SK-N-SH treated with all-trans-retinoic acid at 6 μM for 48 hours (cell line): Measurements from ENCODE around the gene AP1S1.

Experiments used
- ATAC-seq: fragments of 200-7000 bp; cut with Tn5 transposase; 3 replicates; pipeline ENCODE4 v1.9.1; 2020; ENCODE audit warnings: mild to moderate bottlenecking, moderate library complexity
- ARNTL ChIP-seq: fragments of 450-650 bp; formaldehyde crosslinking; IDR thresholded peaks from 2 replicates; pipeline ENCODE4 v1.5.0; 2020; ENCODE audit warnings: low read depth, mild to moderate bottlenecking, moderate library complexity, borderline replicate concordance
- BACH2 ChIP-seq: fragments of 250-450 bp; sonication (Bioruptor Pico); IDR thresholded peaks from 2 replicates; pipeline ENCODE4 v1.9.0; 2021; ENCODE audit warnings: mild to moderate bottlenecking, borderline replicate concordance
- CSDC2 ChIP-seq: fragments of 250-450 bp; sonication (Bioruptor Pico); IDR thresholded peaks from 2 replicates; pipeline ENCODE4 v1.5.0; 2020; ENCODE audit warnings: mild to moderate bottlenecking, moderate library complexity
- CSRNP3 ChIP-seq: fragments of 250-450 bp; sonication (Bioruptor Pico); IDR thresholded peaks from 2 replicates; pipeline ENCODE4 v1.5.1; 2021; ENCODE audit warnings: mild to moderate bottlenecking, moderate library complexity
- ESRRG ChIP-seq: fragments of 250-450 bp; sonication (Bioruptor Pico); IDR thresholded peaks from 2 replicates; pipeline ENCODE4 v1.6.1; 2021; ENCODE audit warnings: mild to moderate bottlenecking
- GLIS3 ChIP-seq: fragments of 250-450 bp; sonication (Bioruptor Pico); IDR thresholded peaks from 2 replicates; pipeline ENCODE4 v1.5.0; 2020; ENCODE audit warnings: mild to moderate bottlenecking, moderate library complexity
- ISL1 ChIP-seq: fragments of 250-450 bp; sonication (Bioruptor Pico); IDR thresholded peaks from 2 replicates; pipeline ENCODE4 v2.1.2; 2022; ENCODE audit warnings: mild to moderate bottlenecking, moderate library complexity
- OSR1 ChIP-seq: fragments of 250-450 bp; sonication (Bioruptor Pico); IDR thresholded peaks from 2 replicates; pipeline ENCODE4 v1.8.0; 2022; ENCODE audit warnings: moderate library complexity, mild to moderate bottlenecking, inconsistent platforms
- PPARA ChIP-seq: fragments of 250-450 bp; sonication (Bioruptor Pico); IDR thresholded peaks from 2 replicates; pipeline ENCODE4 v1.5.0; 2020; ENCODE audit warnings: mild to moderate bottlenecking, borderline replicate concordance
- SNAI2 ChIP-seq: fragments of 250-450 bp; sonication (Bioruptor Pico); IDR thresholded peaks from 2 replicates; pipeline ENCODE4 v1.5.0; 2020; ENCODE audit warnings: mild to moderate bottlenecking, moderate library complexity
- TCF4 ChIP-seq: fragments of 250-450 bp; sonication (Bioruptor Pico); IDR thresholded peaks from 2 replicates; pipeline ENCODE4 v1.8.0; 2021; ENCODE audit warnings: mild to moderate bottlenecking, moderate library complexity, borderline replicate concordance
- TOX ChIP-seq: fragments of 250-450 bp; sonication (Bioruptor Pico); IDR thresholded peaks from 2 replicates; pipeline ENCODE4 v1.8.0; 2021; ENCODE audit warnings: mild to moderate bottlenecking, moderate library complexity, borderline replicate concordance
- TSHZ2 ChIP-seq: fragments of 250-450 bp; sonication (Bioruptor Pico); IDR thresholded peaks from 2 replicates; pipeline ENCODE4 v1.5.0; 2020; ENCODE audit warnings: mild to moderate bottlenecking, moderate library complexity
- ZC3H10 ChIP-seq: fragments of 250-450 bp; sonication (Bioruptor Pico); IDR thresholded peaks from 2 replicates; pipeline ENCODE4 v1.5.1; 2021; ENCODE audit warnings: mild to moderate bottlenecking, moderate library complexity
- ZFP3 ChIP-seq: fragments of 250-450 bp; sonication (Bioruptor Pico); IDR thresholded peaks from 2 replicates; pipeline ENCODE4 v1.5.0; 2020; ENCODE audit warnings: mild to moderate bottlenecking, moderate library complexity
- ZFP30 ChIP-seq: fragments of 450-650 bp; formaldehyde crosslinking; IDR thresholded peaks from 2 replicates; pipeline ENCODE4 v1.5.0; 2022; ENCODE audit warnings: mild to moderate bottlenecking, moderate library complexity
- ZNF565 ChIP-seq: fragments of 450-650 bp; formaldehyde crosslinking; conservative IDR thresholded peaks from 2 replicates; pipeline ENCODE4 v1.5.0; 2020; ENCODE audit warnings: low read depth, mild to moderate bottlenecking, moderate library complexity
- ZNF70 ChIP-seq: fragments of 450-650 bp; formaldehyde crosslinking; IDR thresholded peaks from 2 replicates; pipeline ENCODE4 v1.5.0; 2020; ENCODE audit warnings: mild to moderate bottlenecking, moderate library complexity
- ZNF8 ChIP-seq: fragments of 450-650 bp; formaldehyde crosslinking; IDR thresholded peaks from 2 replicates; pipeline ENCODE4 v1.5.0; 2020; ENCODE audit warnings: mild to moderate bottlenecking, moderate library complexity
- TF ChIP-seq, protein P1 (sequence below): fragments of 250-450 bp; sonication (Bioruptor Pico); IDR thresholded peaks from 2 replicates; pipeline ENCODE4 v1.8.0; 2021; ENCODE audit warnings: low read depth, mild to moderate bottlenecking, moderate library complexity, borderline replicate concordance
- TF ChIP-seq, protein P2 (sequence below): fragments of 250-450 bp; sonication (Bioruptor Pico); IDR thresholded peaks from 2 replicates; pipeline ENCODE4 v1.8.0; 2020; ENCODE audit warnings: mild to moderate bottlenecking, moderate library complexity, borderline replicate concordance

AP1S1 gene

GRCh38 chr7:101206665-101207042 is 52.4 kb downstream of the AP1S1 start (continued):
- TF ChIP-seq CSRNP3 (CRISPR knock-in tag) = no peak
- no peak for TF ChIP-seq BACH2
- TF ChIP-seq ZFP30 (CRISPR knock-in tag) = no peak
- TF ChIP-seq TOX (CRISPR knock-in tag) = no peak

DNA sequence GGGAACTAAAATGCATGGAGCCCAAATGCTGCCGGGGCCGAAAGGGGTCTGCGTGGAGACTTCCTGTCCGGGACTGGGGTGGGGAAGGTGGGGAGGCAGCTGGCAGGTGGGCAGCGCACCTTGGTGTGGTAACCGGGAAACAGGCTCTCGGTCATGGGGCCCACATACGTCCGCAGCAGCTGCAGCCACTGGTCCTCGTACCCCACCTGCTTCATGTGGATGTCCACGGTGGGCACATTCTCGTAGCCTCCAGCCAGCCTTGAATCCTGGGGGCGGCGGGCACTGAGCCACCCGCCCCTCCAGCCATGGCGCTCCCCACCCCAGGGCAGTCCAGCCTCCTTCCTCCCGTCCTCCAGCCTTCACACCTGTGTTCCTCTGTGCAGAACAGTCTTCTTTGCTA is 53.2 kb downstream of the AP1S1 start:
- no peak for ATAC-seq
- TF ChIP-seq ZFP30 (CRISPR knock-in tag) (no peak), TCF4 (CRISPR knock-in tag) (no peak), TSHZ2 (CRISPR knock-in tag) (no peak), SNAI2 (no peak), GLIS3 (CRISPR knock-in tag) (no peak), PPARA (CRISPR knock-in tag) (no peak), CSDC2 (no peak), ARNTL (no peak), ZNF8 (CRISPR knock-in tag) (no peak), BACH2 (no peak), ZFP3 (no peak), OSR1 (CRISPR knock-in tag) (no peak), TOX (CRISPR knock-in tag) (no peak), ESRRG (no peak), ZC3H10 (no peak), ZNF70 (no peak)
- TF ChIP-seq, protein P1, sequence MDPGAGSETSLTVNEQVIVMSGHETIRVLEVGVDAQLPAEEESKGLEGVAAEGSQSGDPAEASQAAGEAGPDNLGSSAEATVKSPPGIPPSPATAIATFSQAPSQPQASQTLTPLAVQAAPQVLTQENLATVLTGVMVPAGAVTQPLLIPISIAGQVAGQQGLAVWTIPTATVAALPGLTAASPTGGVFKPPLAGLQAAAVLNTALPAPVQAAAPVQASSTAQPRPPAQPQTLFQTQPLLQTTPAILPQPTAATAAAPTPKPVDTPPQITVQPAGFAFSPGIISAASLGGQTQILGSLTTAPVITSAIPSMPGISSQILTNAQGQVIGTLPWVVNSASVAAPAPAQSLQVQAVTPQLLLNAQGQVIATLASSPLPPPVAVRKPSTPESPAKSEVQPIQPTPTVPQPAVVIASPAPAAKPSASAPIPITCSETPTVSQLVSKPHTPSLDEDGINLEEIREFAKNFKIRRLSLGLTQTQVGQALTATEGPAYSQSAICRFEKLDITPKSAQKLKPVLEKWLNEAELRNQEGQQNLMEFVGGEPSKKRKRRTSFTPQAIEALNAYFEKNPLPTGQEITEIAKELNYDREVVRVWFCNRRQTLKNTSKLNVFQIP (CRISPR knock-in tag) = no peak
- TF ChIP-seq, protein P2, sequence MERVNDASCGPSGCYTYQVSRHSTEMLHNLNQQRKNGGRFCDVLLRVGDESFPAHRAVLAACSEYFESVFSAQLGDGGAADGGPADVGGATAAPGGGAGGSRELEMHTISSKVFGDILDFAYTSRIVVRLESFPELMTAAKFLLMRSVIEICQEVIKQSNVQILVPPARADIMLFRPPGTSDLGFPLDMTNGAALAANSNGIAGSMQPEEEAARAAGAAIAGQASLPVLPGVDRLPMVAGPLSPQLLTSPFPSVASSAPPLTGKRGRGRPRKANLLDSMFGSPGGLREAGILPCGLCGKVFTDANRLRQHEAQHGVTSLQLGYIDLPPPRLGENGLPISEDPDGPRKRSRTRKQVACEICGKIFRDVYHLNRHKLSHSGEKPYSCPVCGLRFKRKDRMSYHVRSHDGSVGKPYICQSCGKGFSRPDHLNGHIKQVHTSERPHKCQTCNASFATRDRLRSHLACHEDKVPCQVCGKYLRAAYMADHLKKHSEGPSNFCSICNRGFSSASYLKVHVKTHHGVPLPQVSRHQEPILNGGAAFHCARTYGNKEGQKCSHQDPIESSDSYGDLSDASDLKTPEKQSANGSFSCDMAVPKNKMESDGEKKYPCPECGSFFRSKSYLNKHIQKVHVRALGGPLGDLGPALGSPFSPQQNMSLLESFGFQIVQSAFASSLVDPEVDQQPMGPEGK (CRISPR knock-in tag) = no peak
- TF ChIP-seq, all 23 proteins: peak for 0

DNA sequence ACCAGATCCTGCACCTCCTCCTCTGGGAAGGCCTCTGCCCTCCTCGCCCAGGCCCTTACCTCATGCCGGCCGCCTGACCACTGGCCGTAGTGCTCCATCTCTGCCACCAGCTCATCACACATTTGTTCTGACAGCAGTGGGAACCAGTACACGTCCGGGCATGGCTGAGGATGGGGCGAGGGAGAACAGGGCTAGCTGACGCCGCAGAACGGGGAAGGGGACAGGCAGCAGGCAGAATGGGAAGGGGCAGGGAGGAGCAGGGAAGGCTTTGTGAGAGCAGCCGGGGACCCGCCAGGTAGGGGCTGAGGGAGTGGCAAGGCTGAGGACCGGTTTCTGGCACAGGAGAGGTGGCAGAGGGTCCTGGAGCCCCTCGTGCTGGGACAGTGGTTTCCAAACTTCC is 54.5 kb downstream of the AP1S1 start:
- TF ChIP-seq TCF4 (CRISPR knock-in tag) (no peak), ZNF565 (no peak), ZFP3 (no peak), OSR1 (CRISPR knock-in tag) (no peak), ISL1 (CRISPR knock-in tag) (no peak), TOX (CRISPR knock-in tag) (no peak), ZC3H10 (no peak), ZNF70 (no peak), ZNF8 (CRISPR knock-in tag) (no peak), CSDC2 (no peak), ZFP30 (CRISPR knock-in tag) (no peak), BACH2 (no peak), SNAI2 (no peak)
- TF ChIP-seq, protein P2 (CRISPR knock-in tag) = no peak
- ATAC-seq = no peak
